HG02870 (cell line): Measurements from ENCODE around the gene CYTH3.
"Not testable (repeated sequence)": the region's sequence is repeated elsewhere in the genome, so short reads cannot be mapped to it uniquely, and the experiment has no call there.

Experiments used
- ATAC-seq: cut with Tn5 transposase; IDR thresholded peaks from one replicate; pipeline ENCODE4 v1.9.1; 2021; ENCODE audit warnings: mild to moderate bottlenecking, moderate library complexity; ENCODE audit not compliant: unreplicated experiment

The CYTH3 gene

GRCh38 chr7:6283391-6284054 is 11.1 kb upstream of the CYTH3 start:
- not testable (repeated sequence) for ATAC-seq

GRCh38 chr7:6279937-6280336 is 7.5 kb upstream of the CYTH3 start:
- no peak for ATAC-seq

DNA sequence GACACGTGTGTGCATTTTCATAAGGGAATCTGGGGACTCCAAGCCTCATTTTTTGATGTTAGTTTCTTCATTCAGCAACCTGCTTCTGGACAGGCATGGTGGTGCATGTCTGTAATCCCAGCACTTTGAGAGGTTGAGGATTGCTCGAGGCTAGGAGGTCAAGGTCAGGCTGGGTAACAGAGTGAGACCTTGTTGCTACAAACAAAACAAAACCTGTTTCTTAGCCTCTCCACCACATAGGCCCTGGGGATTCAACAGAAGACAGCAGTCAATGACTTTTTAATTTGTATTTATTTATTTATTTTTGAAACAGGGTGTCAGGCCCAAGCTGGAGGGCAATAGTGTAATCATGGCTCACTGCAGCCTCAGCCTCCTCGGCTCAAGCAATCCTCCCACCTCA is 6.9 kb upstream of the CYTH3 start:
- no peak for ATAC-seq

DNA sequence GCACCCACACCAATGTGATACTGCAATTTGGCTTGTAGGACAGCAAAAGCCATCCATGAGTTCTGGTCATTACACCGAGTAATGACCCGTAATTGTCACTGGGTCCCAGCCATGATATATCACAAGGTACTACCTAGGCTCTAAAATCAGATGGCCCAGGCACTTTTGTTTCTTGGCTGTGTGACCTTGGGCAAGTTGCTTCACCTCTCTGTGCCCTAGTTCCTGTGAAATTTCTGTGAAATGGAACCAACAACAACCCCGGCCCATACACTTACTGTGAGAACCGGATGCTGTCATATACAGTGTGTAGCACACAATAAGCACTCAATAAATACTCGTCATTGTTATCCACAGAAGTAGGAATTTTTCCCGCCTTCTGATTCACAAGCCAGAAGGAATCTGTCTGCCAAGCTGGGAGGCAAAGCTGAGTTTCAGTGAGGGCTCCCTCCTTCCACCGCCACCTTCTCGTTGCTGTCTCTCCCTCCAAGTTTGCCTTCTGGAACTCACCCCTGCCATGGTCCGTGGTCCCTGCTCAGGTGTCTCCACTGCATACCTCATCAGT is 6.4 kb upstream of the CYTH3 start:
- ATAC-seq = no peak

DNA sequence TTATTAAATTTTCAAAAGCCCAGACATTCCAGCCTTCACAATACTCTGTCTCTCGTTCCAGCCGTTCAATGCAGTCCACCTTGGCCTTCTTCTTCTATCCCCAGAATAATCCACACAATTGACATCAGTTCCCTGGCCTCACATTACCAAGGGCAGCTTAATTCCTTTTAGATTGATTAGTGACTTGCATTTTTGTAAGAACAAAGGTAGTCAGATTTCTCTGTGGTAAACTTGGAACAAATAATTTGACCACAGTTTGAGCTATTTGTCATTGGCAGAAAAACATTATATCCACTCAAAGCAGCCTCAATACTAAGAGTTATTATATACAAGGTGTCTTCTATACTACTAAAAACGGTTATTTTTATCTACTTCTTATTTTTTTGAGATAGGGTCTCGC is 5.1 kb upstream of the CYTH3 start:
- ATAC-seq = no peak

- no peak for ATAC-seq
These were observed 4.5 kb upstream of the CYTH3 start for GRCh38 chr7:6276911-6277408.

DNA sequence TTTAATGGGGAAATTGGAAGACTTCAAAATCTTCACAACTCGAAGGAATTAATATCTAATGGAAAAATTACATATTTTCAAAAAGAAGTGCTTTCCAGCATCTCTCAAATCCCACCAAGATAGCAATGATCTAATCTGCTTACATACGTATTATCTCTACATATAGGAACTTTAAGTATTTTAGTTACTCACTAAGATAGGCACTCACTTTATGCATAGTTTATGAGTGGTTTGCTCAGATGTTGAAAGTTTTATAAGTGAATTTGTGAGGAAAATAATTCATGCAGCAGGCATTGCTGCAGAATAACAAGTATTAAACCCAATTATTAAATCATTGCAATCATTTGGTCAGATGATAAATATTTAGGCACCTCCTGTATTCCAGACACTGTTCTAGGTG is 2.3 kb upstream of the CYTH3 start:
- no peak for ATAC-seq

- no peak for ATAC-seq
These were observed 1.6 kb upstream of the CYTH3 start for GRCh38 chr7:6273917-6274630.

DNA sequence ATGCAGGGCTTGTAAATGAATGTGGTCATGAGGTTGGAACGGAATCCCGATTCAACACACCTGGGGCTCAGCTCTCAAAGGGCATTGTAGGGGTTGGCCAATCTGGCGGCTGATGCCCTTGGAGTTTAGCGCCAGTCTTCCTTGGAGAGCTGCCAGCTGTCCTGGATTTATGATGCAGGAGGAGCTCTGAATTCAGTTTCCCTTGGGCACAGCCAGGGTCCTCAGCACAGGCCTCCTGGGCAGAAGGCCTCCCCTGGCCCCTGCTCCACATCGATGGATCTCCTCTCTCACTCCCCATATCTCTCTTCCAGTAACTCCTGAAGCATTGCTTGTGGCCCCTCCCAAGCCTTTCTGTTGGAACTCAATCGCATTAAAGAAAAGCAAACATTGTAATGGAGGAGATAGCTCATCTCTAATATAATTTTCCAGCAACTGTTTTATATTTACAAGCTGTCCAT is 985 bp upstream of the CYTH3 start:
- no peak for ATAC-seq

DNA sequence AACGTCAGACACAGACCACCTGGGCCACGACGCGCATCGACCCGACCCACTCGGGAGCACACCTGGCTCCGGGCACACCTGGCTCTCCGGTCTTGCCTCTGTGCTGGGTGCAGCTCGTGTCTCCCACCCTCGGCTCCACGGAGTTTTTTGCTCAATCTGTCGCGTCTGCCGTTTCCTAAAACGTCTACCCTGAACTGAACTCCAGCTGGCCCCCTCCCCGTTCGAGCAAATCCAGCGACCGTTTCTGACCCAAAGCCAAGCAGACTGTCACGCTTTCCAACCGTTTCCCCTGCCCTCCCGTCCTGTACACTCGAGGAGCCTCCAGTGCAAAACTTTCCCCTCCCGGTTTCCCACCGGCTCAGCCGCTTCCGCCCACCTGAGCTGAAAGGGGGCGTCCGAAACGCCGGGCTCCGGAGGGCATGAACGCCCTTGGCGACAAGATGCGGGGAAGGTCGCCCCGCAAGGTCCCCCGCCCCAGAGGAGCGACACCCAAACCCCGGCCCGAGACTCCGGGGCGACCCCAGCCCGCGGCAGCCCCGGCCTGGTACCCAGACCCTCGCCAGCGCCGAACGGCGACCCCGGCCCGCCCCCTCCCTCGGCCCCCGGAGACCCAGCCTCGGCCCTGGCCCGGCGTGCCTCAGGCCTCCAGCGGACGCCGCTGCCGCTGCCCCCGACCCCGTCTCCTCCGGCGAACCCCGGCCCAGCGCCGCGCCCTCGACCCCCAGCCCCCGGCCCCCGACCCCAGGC is 557 bp downstream of the CYTH3 start:
- ATAC-seq = no peak

DNA sequence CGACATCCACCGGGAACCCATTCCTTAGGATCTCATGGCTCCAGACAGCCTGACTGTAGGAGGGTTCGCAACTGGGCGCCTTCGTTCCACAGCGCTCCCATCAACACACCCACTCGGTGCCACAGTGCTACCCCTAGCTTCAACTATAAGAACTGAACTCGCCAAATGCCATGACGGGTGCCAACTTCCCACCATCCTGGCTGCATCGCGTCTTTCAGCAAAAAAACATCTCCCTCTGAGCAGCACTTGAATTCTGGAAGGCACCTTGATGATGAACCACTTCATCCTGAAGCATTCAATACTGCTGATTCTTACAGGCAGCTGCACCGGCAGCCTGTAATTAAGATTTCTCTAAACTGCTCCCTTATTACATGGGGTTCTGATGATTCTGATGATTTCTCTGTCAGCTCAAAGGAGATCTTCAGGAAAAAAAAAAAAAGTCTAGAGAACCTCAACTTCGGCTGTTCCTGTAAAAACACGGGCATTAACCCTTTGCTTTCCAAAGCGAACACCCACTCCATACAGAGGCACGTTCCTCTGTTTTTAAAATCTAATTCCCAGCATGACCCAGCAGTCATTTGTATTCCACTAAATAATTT is 1.3 kb downstream of the CYTH3 start:
- no peak for ATAC-seq

GRCh38 chr7:6269527-6269926 is 2.9 kb downstream of the CYTH3 start:
- ATAC-seq = no peak

DNA sequence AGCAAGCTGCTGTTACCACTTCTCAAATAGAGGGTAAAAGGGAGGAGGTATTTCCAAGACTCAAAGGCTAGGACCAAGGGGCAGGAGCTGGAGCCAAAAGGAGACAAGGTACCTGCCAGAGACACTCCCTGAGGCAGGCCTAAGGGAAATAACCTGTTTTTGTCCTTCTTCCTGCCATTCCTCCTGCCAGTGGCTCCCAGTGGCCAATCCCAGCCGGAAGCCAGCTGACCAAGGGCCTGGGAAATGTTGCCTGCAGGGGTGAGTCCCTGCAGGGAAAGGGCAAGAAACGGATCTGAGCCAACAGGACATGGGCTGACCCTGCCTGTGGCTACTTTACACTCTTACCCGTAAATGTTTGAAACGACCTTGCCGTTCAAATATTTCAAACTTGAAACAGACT is 3.5 kb downstream of the CYTH3 start:
- ATAC-seq = no peak

DNA sequence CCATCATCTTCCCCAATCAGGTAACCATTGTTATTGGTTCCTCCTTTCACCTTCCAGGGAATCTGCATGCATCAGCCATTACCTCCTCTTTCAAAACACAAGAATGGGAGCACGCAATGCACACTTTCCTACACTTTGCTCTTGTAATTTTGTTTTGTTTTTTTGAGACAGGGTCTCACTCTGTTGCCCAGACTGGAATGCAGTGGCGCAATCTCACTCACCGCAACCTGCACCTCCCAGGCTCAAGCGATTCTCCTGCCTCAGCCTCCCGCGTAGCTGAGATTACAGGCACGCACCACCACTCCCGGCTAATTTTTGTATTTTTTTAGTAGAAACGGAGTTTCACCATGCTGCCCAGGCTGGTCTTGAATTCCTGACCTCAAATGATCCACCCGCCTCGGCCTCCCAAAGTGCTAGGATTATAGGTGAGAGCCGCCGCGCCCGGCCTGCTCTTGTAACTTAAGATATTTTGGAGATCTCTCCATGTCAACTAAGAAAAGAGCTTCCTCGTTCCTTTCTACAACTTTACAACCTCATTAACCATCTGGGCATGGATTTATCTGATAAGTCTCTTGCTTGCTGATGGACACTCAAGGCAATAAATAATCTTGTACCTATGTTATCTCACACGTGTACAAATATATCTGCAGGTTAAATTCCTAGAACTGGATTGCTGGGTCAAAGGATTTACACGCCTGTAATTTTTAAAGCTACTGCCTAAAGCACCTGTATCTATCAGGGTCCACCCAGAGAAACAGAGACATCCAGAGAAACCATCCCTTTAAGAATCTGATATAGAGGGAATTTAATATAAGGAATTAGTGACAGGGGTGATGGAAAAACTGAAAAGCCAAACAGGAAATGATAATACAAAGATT is 4.2 kb downstream of the CYTH3 start:
- ATAC-seq = no peak

DNA sequence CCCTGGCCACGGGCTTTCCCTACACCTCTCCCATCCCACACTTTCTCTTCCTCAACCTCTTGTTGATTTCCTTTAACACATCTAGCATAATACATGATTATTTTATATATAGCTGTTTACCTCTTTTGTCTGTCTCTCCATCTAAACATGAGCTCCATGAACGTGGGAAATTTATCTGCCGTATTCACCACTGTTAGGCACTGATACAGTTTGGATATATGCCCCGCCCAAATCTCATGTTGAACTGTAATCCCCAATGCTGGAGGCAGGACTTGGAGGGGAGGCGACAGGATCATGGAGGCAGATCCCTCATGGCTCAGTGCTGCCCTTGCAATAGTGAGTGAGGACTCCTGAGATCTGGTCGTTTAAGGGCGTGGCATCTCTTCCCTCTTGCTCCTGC is 5.7 kb downstream of the CYTH3 start:
- ATAC-seq = no peak

DNA sequence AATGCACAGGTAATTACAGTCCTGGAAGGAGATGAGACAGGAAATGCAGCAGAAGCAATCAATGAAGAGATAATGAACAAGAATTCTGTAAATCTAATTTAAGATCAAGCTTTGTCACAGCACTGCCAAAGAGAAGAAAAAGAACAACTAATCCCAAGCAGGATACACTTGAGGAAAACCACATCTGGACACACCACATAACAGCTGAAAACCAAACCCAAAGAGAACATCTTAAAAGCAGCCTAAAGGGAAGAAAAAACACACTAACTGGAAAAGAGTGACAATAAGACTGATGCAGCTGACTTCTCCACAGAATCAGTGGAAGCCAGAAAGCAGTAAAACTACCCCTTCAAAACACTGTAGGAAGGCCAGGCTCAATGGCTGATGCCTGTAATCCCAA is 10.2 kb downstream of the CYTH3 start:
- ATAC-seq = no peak

DNA sequence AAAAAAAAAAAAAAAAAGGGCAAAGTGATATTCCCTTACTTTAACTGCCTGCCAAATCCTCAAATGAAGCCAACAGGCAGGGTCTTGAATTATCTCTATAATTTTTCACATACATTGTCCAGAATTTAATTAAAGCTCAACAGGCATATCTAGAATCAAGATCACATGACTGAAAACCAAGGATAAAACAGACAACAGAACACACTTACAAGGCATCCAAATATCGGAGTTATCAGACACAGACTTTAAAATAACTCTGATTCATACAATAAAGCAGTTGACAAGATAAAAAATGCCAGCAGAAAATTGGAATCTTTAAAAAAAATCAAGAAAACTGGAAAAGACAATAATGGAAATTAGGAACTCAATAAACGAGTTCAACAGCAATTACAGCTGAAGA is 10.7 kb downstream of the CYTH3 start:
- no peak for ATAC-seq

DNA sequence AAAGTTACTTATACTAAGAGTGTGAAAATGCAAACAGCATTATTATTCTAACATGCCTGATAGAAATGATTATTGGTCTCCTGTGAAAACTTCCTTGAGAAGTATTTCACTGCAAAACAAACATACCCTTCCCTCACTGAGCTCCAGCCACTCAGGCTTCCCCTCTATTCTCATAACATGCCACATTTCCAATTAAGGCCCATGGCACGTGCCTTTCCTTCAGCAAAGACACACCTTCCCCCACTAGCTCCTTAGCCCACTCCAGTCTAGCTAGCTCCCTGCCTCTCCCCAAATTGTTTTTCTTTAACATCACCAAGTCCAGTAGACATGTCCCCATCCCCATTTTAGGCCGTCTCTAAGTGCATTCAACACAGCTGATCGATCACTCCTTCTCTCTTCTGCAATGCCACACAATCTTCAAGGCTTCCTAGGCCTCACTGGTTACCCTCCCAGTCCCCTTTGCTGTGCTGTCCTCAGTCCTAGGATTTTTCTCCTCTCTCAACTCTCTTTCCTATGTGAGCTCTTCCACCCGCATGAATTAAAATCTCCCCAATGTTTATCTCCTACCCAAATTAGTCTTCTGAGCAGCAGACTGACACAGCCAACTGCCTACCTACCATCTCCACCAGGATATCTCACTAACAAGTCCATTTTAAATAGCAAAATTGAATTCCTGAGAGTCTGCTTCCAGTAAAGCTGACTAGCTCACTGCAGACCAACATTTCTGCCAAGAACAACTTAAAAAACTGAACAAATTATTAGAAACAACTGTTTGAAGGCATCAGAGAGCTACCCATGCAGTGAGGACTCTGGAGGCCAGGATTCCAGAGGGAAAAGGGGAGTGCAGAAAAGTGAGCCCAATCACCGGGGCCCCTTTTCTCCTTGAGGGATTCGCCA is 11.9 kb downstream of the CYTH3 start:
- ATAC-seq = no peak

GRCh38 chr7:6259257-6259656 is 13.2 kb downstream of the CYTH3 start:
- no peak for ATAC-seq
